ENCODE measurements around the gene CXCL16. TPM values are rescaled to one million over a fixed set of nuclear protein-coding genes. Genes with fewer than 3 reads are reported as not detected.

The CXCL16 gene
- total and polyA plus RNA-seq, 2 donors (not counting 1 experiment from before 2014, with no cell fraction given): 0.83 to 2.0 TPM

- no peaks in the 10 kb centered on the region for H3K9me3 ChIP-seq (ENCODE audit: control insufficient read depth, insufficient read depth, low read depth, low read length)
- TF ChIP-seq EZH2 (IDR thresholded peaks at IDR 0.05; ENCODE audit: low read length, missing control alignments): peak; percentile 57
- TF ChIP-seq, protein P1, sequence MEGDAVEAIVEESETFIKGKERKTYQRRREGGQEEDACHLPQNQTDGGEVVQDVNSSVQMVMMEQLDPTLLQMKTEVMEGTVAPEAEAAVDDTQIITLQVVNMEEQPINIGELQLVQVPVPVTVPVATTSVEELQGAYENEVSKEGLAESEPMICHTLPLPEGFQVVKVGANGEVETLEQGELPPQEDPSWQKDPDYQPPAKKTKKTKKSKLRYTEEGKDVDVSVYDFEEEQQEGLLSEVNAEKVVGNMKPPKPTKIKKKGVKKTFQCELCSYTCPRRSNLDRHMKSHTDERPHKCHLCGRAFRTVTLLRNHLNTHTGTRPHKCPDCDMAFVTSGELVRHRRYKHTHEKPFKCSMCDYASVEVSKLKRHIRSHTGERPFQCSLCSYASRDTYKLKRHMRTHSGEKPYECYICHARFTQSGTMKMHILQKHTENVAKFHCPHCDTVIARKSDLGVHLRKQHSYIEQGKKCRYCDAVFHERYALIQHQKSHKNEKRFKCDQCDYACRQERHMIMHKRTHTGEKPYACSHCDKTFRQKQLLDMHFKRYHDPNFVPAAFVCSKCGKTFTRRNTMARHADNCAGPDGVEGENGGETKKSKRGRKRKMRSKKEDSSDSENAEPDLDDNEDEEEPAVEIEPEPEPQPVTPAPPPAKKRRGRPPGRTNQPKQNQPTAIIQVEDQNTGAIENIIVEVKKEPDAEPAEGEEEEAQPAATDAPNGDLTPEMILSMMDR (conservative IDR thresholded peaks at IDR 0.05 in 1 of 2, IDR thresholded peaks at IDR 0.05 in 1 of 2; ENCODE audit: low read depth in 1 of 2, low read length in 2 of 2): no peak
- H4K20me1 ChIP-seq (ENCODE audit: control insufficient read depth, extremely low read depth, insufficient read depth, low read length): no peaks in the 10 kb centered on the region
- no peak overlapping the region for H3K9ac ChIP-seq (ENCODE audit: insufficient read depth, low read length)
- peak overlapping the region; percentile 49 for H2AFZ ChIP-seq (ENCODE audit: low read length)
- no peak overlapping the region for H3K27ac ChIP-seq (ENCODE audit: insufficient read depth, low read length)
- H3K27me3 ChIP-seq (ENCODE audit: control insufficient read depth, insufficient read depth, low read length): peaks cover 5% of the 10 kb centered on the region
- no peaks in the 10 kb centered on the region for H3K36me3 ChIP-seq (ENCODE audit: control insufficient read depth, insufficient read depth, low read length)
- DNase-seq (ENCODE audit: low read depth in 2 of 2): no peak
- no peaks in the 10 kb centered on the region for H3K79me2 ChIP-seq (ENCODE audit: control insufficient read depth, insufficient read depth, low read length)
- H3K4me1 ChIP-seq (ENCODE audit: control insufficient read depth, extremely low read depth, insufficient read depth, low read length): peaks cover 8% of the 10 kb centered on the region
- peak overlapping the region; percentile 78 for H3K4me2 ChIP-seq (ENCODE audit: extremely low read depth, insufficient read depth, low read length)
- H3K4me3 ChIP-seq (replicated peaks in 1 of 4; ENCODE audit: control extremely low read depth in 1 of 4, insufficient read depth in 1 of 4, low read depth in 3 of 4, low read length in 4 of 4): peak overlapping the region in 3 of 4 experiments; percentile 5 to 33 (median 7)
These were observed 45.8 kb upstream of the CXCL16 start for GRCh38 chr17:4785311-4786105.

GRCh38 chr17:4782652-4783051 lies 42.9 kb upstream of the CXCL16 start:
- Histone ChIP-seq H2AFZ (ENCODE audit: low read length) (no peak overlapping the region), H3K9ac (ENCODE audit: insufficient read depth, low read length) (no peak overlapping the region), H3K9me3 (ENCODE audit: control insufficient read depth, insufficient read depth, low read depth, low read length) (no peaks in the 10 kb centered on the region), H3K27ac (ENCODE audit: insufficient read depth, low read length) (no peak overlapping the region), H3K36me3 (ENCODE audit: control insufficient read depth, insufficient read depth, low read length) (no peaks in the 10 kb centered on the region), H3K79me2 (ENCODE audit: control insufficient read depth, insufficient read depth, low read length) (no peaks in the 10 kb centered on the region), H3K4me1 (ENCODE audit: control insufficient read depth, extremely low read depth, insufficient read depth, low read length) (peaks cover 4% of the 10 kb centered on the region), H3K27me3 (ENCODE audit: control insufficient read depth, insufficient read depth, low read length) (peaks cover 5% of the 10 kb centered on the region), H3K4me3 (replicated peaks in 1 of 4; ENCODE audit: control extremely low read depth in 1 of 4, insufficient read depth in 1 of 4, low read depth in 3 of 4, low read length in 4 of 4) (no peak overlapping the region), H4K20me1 (ENCODE audit: control insufficient read depth, extremely low read depth, insufficient read depth, low read length) (no peaks in the 10 kb centered on the region), H3K4me2 (ENCODE audit: extremely low read depth, insufficient read depth, low read length) (no peak overlapping the region)
- TF ChIP-seq, protein P1 (conservative IDR thresholded peaks at IDR 0.05 in 1 of 2, IDR thresholded peaks at IDR 0.05 in 1 of 2; ENCODE audit: low read depth in 1 of 2, low read length in 2 of 2): no peak
- no peak for TF ChIP-seq EZH2 (IDR thresholded peaks at IDR 0.05; ENCODE audit: low read length, missing control alignments)
- no peak for DNase-seq (ENCODE audit: low read depth in 2 of 2)

DNA sequence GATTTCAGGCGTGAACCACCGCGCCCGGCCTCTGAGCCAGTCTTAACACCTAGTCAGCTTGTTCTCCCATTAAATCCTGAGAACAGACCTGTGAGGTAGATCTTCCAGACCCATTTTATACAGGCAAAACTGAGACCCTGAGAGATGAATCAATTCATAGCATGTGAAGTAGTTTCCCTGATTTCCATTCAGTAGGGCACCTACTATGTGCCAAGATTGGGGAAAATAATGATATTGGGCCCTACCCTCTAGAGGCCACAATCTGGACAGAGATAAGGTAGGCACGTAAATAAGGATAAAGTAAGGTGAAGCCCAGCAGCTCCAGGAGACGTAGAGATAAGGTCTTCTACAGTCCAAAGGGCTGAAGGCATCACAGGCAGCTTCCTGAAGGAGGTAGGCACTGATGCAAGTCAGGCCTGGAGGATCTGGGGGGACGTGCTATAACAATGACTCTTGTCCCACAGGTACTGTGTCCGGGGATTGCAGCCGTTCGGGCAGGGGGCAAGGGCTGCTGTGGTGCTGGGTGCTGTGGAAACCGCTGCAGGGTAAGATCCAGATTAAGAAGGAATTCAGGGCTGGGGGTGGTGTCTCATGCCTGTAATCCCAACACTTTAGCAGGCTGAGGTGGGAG lies 40.7 kb upstream of the CXCL16 start:
- Histone ChIP-seq H3K4me1 (ENCODE audit: control insufficient read depth, extremely low read depth, insufficient read depth, low read length) (no peaks in the 10 kb centered on the region), H3K9me3 (ENCODE audit: control insufficient read depth, insufficient read depth, low read depth, low read length) (no peaks in the 10 kb centered on the region), H3K27me3 (ENCODE audit: control insufficient read depth, insufficient read depth, low read length) (peaks cover 3% of the 10 kb centered on the region), H3K4me2 (ENCODE audit: extremely low read depth, insufficient read depth, low read length) (no peak overlapping the region), H3K9ac (ENCODE audit: insufficient read depth, low read length) (no peak overlapping the region), H4K20me1 (ENCODE audit: control insufficient read depth, extremely low read depth, insufficient read depth, low read length) (no peaks in the 10 kb centered on the region), H3K4me3 (replicated peaks in 1 of 4; ENCODE audit: control extremely low read depth in 1 of 4, insufficient read depth in 1 of 4, low read depth in 3 of 4, low read length in 4 of 4) (no peak overlapping the region), H2AFZ (ENCODE audit: low read length) (no peak overlapping the region), H3K27ac (ENCODE audit: insufficient read depth, low read length) (no peak overlapping the region), H3K36me3 (ENCODE audit: control insufficient read depth, insufficient read depth, low read length) (no peaks in the 10 kb centered on the region), H3K79me2 (ENCODE audit: control insufficient read depth, insufficient read depth, low read length) (no peaks in the 10 kb centered on the region)
- no peak for TF ChIP-seq EZH2 (IDR thresholded peaks at IDR 0.05; ENCODE audit: low read length, missing control alignments)
- TF ChIP-seq, protein P1 (conservative IDR thresholded peaks at IDR 0.05 in 1 of 2, IDR thresholded peaks at IDR 0.05 in 1 of 2; ENCODE audit: low read depth in 1 of 2, low read length in 2 of 2): no peak
- no peak for DNase-seq (ENCODE audit: low read depth in 2 of 2)

Measured in fibroblast of lung (primary cell).